Measurements from ENCODE around the gene DCLRE1C.

The DCLRE1C gene

DNA sequence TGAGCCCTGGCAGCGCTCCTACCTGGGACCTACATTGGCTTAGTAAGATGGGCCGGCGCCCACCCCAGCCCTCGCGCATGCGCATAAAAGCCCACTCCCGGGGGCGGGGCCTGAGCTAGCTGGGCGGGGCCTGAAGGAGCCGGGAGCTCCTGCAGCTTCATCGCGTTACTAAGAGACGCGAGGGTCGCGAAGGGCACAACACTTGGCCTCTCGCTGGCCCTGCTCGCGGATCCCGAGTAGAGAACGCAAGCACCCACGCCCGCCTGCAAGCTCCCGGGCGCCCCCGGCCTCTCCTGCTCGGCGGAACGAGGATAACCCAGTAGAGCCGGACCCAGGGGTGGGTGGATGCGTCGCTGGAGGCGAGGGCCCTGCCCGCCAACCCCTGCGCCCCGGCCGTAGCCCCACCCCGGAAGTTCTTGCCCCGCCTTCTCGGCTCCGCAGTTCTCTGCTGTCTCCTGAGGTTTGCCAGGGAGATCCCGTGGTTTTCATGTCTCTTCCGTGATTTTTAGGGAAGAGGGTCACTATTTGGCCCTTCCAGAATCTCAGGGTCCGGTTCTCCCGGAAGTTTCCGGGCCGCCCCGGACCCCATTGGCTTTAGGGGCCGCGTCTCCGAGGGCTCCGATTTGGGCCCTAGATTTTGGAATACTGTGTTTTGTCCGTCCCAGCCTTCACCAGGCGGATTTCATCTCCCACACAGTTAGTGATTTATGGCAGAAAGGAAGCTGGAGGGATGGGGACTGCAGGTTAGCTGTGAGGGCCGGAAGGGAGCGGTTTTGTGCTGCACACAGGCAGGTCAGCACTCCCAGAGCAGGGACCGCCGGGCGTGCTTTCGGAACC is 5.5 kb upstream of the DCLRE1C start, which contains the start of gene MEIG1:
MEIG1 (plus strand) TSS at position 168 of the 837 bp plus-strand sequence. CDS start 7,081 bp downstream, outside the sequence.
- H3K27ac ChIP-seq: peak within 1 kb of the TSS; percentile 93
- H3K4me3 ChIP-seq (ENCODE audit: low read depth, low read length): peak within 1 kb of the TSS; percentile 92
- H3K27me3 ChIP-seq (ENCODE audit: insufficient read depth, low read depth, severe bottlenecking): no peaks in the 10 kb centered on the region
- DNase-seq: peak; percentile 90
- TF ChIP-seq, protein P1, sequence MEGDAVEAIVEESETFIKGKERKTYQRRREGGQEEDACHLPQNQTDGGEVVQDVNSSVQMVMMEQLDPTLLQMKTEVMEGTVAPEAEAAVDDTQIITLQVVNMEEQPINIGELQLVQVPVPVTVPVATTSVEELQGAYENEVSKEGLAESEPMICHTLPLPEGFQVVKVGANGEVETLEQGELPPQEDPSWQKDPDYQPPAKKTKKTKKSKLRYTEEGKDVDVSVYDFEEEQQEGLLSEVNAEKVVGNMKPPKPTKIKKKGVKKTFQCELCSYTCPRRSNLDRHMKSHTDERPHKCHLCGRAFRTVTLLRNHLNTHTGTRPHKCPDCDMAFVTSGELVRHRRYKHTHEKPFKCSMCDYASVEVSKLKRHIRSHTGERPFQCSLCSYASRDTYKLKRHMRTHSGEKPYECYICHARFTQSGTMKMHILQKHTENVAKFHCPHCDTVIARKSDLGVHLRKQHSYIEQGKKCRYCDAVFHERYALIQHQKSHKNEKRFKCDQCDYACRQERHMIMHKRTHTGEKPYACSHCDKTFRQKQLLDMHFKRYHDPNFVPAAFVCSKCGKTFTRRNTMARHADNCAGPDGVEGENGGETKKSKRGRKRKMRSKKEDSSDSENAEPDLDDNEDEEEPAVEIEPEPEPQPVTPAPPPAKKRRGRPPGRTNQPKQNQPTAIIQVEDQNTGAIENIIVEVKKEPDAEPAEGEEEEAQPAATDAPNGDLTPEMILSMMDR (IDR thresholded peaks at IDR 0.05; ENCODE audit: low read depth, low read length): no peak
- no peaks in the 10 kb centered on the region for H3K9me3 ChIP-seq (ENCODE audit: severe bottlenecking)
- no peaks in the 10 kb centered on the region for H3K36me3 ChIP-seq

DNA sequence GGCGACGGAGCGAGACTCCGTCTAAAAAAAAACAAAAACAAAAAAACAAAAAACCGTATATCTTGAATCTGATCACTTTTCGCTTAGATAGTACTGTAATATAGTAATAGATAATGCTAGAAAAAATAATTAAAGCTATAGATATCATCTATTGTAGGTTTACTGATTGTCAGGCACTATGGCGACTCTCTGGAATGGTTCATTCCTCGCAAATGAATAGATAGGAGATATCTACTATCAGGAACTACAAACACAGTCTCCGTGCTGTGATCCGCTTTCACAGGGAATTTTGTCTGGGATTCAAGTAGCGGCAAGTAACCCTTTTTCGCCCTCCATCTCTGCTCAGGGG is 5.0 kb upstream of the DCLRE1C start:
- TF ChIP-seq, protein P1 (IDR thresholded peaks at IDR 0.05; ENCODE audit: low read depth, low read length): no peak
- Histone ChIP-seq H3K36me3 (no peaks in the 10 kb centered on the region), H3K9me3 (ENCODE audit: severe bottlenecking) (no peaks in the 10 kb centered on the region), H3K27me3 (ENCODE audit: insufficient read depth, low read depth, severe bottlenecking) (no peaks in the 10 kb centered on the region), H3K27ac (no peak overlapping the region), H3K4me3 (ENCODE audit: low read depth, low read length) (peak overlapping the region; percentile 92)
- DNase-seq: no peak

DNA sequence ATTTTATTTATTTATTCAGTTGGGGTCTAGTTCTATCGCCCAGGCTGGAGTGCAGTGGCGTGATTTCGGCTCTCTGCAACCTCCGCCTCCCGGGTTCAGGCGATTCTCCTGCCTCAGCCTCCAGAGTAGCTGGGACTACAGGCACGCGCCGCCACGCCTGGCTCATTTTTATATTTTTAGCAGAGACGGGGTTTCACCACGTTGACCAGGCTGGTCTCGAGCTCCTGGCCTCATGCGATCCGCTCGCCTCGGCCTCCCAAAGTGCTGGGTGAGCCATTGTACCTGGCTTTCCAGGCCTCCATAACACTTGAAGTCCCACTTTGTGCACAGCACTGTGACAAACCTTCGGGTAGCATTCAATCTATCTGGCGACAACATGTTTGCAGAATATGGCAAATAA is 1.0 kb upstream of the DCLRE1C start:
- no peak overlapping the region; the same call in 1 of the 2 replicates for H3K27ac ChIP-seq
- no peak for DNase-seq
- no peaks in the 10 kb centered on the region for H3K9me3 ChIP-seq (ENCODE audit: severe bottlenecking)
- no peak overlapping the region for H3K4me3 ChIP-seq (ENCODE audit: low read depth, low read length)
- H3K36me3 ChIP-seq: no peaks in the 10 kb centered on the region
- no peaks in the 10 kb centered on the region for H3K27me3 ChIP-seq (ENCODE audit: insufficient read depth, low read depth, severe bottlenecking)
- TF ChIP-seq, protein P1 (IDR thresholded peaks at IDR 0.05; ENCODE audit: low read depth, low read length): no peak

DNA sequence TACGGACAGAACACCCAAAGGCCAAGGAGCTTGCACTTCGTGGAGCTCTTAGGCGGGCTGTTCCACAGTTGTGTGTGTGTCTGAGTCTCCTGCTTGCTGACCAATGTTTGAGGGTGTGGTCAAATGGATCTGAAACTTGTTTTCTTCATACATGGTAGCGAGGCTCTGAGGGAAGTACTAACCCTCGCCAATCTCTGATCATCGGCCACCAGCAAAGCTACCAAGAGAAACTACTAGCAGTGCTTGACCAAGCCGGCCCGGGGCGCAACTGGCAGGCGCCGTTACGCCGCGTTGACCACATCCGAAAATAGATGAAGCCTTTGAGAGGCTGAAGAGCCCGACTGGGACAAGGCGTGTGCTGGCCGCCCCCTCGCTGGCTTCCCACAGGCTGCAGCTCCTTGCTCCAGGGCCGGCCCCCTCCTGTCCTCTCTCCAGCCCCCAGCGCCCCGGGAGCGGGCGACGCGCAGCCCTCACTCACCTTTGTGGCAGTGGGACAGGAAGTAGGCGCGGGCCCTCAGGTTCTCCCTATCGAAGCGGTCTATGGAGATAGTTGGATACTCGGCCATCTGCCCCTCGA is 384 bp downstream of the DCLRE1C start:
- Histone ChIP-seq H3K27me3 (ENCODE audit: insufficient read depth, low read depth, severe bottlenecking) (no peaks in the 10 kb centered on the region), H3K9me3 (ENCODE audit: severe bottlenecking) (no peaks in the 10 kb centered on the region), H3K4me3 (ENCODE audit: low read depth, low read length) (peak overlapping the region; percentile 84), H3K27ac (peak overlapping the region; percentile 79), H3K36me3 (no peaks in the 10 kb centered on the region)
- TF ChIP-seq, protein P1 (IDR thresholded peaks at IDR 0.05; ENCODE audit: low read depth, low read length): no peak
- DNase-seq: no peak

DNA sequence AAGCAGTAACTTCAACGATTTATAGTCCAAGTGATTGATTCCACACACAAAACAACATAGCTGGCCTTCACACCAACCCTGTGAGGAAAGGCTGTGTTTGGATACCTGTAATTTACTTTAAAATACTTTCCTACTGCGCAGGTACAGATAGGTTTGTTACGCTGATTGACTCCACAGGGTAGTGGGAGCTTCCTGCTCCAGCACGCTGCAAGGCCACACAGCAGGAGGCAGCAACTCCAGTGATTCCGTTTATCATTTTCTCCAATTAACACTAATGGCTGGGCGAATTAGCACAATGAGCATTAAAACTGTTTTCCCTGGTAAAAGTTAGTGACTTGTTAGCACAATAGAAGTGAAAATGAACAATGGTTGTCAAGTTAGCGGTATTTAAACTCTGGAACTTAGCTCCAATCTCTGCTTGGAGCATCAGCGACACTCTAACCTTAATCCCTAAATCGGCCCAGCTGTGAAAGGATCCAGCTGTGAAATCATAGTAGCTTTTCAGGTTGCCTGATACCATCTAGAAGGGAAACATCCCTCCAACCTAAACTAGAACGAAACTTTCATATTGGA is 959 bp downstream of the DCLRE1C start:
- TF ChIP-seq, protein P1 (IDR thresholded peaks at IDR 0.05; ENCODE audit: low read depth, low read length): no peak
- Histone ChIP-seq H3K36me3 (no peaks in the 10 kb centered on the region), H3K27ac (no peak overlapping the region), H3K9me3 (ENCODE audit: severe bottlenecking) (no peaks in the 10 kb centered on the region), H3K4me3 (ENCODE audit: low read depth, low read length) (peak overlapping the region; percentile 84), H3K27me3 (ENCODE audit: insufficient read depth, low read depth, severe bottlenecking) (no peaks in the 10 kb centered on the region)
- no peak for DNase-seq

Data from WERI-Rb-1 (cell line).